SH-SY5Y (cell line): Measurements from ENCODE around the gene UNKL.

Experiments used
- GATA2 ChIP-seq: IDR thresholded peaks from 2 replicates; pipeline ENCODE4 v1.6.1; 2011; ENCODE audit warnings: mild to moderate bottlenecking, low read depth, low read length
- GATA3 ChIP-seq: IDR thresholded peaks from 2 replicates; pipeline ENCODE4 v1.6.1; 2011; ENCODE audit warnings: low read depth, mild to moderate bottlenecking, low read length, moderate library complexity

UNKL gene

DNA sequence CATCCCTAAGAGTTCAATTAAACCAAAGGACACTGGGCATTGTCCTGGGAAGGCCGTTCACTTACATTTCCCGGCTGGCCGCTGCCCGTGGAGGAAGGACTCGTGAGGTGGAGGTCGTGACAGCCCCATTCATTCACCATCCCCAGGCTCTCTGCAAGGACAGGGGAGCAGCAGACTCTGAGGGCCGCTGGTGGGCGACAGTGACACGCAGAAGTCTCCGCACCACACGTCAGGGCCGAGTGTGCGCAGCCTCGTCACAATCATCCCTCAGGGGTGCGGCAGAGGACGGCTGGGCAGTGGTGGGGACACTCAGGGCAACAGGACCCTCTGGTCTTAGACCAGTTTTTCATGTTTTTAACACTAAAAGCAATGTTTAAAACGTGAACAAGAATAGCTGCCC, 21.7 kb downstream of the UNKL start:
- TF ChIP-seq GATA2 (no peak), GATA3 (no peak)

DNA sequence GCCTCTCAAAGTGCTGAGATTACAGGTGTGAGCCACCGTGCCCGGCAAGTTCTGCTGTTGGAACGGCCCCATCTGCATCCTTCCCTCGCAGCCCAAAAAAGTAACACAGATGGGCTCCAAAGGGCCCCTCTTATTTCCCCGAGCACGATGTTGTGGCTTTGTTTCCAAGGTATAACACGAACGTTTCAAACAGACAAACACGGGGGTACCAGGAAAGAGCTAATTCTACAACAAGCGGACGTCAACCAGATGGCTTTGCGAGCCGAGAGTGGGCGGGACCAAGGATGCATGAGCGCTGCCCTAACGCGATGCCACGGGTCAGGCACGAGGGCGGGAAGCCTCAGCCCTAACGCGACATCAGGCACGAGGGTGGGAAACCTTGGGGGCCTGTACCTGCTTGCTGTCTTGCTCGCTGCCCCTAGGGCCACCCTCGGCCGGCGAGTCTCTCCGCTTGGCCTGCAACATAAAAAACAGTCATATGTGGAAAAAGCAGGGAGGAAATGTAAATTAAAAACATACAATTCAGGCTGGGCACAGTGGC, 24.2 kb downstream of the UNKL start:
- TF ChIP-seq GATA2 (no peak), GATA3 (no peak)

DNA sequence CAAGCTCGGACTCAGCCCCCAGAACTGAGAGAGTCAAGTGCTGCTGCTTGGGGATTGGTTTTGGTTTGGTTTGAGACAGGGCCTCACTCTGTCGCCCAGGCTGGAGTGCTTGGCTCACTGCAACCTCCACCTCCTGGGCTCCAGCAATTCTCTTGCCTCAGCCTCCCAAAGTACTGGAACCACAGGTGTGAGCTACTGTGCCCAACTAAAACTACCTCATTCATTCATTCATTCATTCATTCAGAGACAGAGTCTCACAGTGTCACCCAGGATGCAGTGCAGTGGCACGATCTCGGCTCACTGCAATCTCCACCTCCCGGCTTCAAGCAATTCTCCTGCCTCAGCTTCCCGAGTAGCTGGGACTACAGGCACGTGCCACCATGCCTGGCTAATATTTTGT, 24.7 kb downstream of the UNKL start:
- TF ChIP-seq GATA3: no peak
- TF ChIP-seq GATA2: no peak

DNA sequence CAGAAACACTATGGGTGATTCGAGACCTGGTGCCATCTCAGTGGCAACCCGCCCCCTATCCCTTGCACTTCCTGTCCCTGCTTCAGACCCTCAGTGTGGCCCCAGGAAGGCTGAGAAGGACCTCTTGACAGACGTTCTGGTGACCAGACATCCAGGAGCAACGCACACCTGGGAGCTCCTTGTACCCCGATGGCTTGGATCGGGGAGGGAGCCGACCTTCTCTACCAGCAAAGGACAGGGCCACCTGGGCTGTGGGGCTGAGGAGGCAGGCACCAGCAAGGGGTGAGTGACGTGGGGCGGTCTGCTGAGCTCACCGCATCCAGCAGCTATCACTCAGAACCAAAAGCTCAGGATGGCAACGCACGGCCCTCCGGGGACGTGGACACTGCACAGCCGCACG, 27.2 kb downstream of the UNKL start:
- TF ChIP-seq GATA3 (no peak), GATA2 (no peak)

DNA sequence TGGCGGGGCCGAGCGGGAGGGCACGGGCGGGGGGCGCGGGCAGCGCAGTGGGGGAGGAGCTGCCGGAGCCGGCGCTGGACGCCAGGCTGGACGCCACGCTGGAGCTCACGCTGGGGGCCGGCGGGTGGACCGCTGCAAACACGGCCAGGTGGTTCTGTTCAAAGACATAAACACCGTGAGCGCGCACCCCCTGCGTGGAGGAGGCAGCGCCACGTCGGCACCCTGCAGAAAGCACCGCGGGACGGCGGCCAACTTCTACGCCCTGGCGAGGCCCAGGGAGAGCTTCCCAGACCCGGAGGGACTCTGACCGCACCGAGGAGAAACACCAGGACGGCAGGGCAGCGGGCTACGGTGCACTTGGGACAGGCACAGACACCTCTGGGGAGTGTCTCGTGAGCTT, 29.3 kb downstream of the UNKL start:
- TF ChIP-seq GATA3: no peak
- TF ChIP-seq GATA2: no peak

DNA sequence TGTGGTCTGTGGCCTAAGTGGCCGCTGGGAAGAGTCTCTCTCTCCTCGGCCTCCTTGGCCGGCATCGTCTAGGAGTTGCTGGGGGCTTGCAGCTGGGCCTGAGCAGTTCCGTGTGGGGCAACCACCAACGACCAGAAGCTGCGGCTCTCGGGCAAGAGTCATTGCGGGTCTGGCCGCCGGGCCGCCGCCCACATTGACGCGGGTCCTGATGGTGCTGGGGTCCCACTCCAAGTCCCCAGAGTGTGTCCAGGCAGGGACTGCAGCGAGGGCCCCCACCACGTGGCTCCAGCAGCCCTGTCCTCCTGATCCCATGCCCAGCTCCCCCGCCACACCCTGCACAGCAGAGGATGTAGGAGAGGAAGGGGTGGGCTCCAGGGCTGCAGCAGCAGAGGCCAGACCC, 30.9 kb downstream of the UNKL start:
- no peak for TF ChIP-seq GATA3

DNA sequence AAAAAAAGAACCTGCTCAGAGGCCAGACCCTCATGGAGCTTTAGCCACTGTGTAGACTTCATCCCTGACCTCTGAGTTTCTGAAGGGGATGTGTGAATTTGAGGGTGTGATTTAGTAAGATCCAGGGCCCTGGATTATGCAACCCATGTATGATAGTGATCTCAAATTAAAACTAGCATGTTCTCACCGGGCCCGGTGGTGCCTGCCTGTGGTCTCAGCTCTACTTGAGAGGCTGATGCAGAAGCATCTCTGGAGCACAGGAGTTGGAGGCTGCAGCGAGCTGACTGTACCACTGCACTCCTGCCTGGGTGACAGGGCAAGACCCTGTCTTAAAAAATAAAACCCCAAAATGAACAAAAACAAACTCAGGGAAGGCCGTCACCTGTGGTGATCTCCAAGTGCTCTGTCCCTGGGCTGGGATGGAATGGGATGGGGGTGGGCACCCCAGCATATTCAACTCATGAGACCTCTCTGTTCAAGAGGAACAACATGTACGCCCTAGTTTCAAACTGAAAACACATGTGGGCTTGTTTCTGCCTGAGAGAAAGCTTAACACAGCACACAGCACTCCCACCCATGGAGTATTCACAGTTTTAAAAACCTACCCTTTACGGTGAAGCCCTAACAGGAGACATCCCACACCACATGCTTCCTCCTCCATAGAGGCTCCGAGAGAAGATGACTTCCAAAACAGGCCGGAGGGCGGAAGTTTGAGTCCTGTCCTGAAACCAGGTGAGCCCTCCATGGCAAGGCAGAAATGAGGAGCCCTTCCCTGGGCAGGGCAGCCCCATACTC, 32.7 kb downstream of the UNKL start:
- TF ChIP-seq GATA2 (no peak), GATA3 (no peak)

DNA sequence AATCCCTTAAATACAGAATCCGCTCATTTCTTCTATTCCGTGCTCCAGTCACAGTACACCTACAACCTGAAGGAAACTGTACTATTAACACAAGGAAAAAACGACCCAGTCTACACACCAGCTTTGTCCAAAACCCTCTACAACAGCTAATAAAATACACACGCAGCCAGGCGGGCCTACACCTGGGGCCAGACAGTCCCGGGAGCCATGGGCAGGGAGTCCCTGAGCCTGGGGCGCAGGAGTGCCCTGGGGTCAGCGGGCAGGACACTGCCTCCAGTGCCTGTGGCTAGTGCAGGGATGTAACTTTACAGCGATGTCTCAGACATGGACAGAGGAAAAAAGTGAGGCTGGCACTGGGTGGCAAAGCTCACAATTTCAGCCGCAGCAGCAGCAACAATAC, 34.3 kb downstream of the UNKL start:
- TF ChIP-seq GATA2: no peak
- TF ChIP-seq GATA3: no peak

DNA sequence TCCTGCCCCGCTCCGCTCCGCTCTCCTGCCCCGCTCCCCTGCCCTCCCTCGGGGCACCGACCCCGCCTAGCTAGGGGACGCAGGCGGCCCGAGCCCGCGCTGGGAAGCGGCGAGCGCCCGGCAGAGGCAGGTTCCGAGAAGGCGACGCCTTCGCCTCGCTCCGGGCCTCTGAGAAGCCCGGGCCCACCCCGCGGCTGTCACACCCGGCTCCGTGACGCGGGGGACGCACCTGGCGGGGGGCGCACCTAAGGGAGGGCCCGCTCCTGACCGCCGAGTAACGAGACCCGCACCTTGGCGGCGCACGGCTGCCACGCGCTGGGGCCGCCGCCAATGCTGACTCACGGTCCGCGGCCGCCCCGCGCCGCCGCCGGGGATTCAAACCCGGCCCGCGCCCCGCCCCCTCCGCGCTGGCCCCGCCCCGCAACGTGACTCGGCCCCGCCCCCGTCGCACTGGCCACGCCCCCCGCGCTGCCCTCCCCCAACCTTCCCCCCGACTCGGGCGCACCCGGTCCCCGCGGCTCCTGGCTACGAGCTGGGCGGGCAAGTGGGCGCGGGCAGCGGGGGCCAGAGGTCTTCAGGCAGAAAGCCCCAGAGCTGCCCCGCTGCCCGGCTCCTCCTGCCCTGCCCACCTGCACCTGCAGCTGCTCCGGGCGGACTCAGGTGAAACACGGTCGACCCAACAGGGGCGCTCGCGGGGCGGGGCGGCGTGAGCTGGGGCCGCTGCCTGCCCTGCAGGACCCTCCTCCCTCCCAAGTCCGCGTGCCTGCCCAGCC, 35.0 kb downstream of the UNKL start:
- TF ChIP-seq GATA3 (no peak), GATA2 (no peak)

DNA sequence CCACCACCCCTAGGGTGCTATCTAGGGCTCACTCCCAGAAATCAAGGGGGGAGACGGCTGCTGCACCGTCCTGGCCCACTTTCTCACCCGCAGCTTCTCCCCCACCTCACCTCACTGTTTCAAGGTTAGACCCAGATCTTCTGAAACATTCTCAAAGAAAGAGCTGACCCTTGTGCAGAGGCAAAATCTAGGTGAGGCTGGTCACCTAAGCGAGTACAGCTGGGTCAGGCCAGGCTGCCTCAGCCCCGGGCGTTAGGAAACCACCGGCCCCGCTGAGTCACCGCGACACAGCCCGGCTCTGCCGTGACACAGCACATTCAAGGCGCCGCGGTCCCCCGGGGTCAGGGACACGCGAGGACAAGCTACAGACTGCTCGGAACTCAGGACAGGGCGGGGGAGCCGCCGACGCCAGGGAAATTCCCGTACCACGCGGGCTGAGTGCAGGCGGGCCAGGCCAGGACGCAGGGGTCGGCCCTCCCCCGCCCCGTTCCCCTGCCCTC, 35.6 kb downstream of the UNKL start:
- no peak for TF ChIP-seq GATA2
- no peak for TF ChIP-seq GATA3

DNA sequence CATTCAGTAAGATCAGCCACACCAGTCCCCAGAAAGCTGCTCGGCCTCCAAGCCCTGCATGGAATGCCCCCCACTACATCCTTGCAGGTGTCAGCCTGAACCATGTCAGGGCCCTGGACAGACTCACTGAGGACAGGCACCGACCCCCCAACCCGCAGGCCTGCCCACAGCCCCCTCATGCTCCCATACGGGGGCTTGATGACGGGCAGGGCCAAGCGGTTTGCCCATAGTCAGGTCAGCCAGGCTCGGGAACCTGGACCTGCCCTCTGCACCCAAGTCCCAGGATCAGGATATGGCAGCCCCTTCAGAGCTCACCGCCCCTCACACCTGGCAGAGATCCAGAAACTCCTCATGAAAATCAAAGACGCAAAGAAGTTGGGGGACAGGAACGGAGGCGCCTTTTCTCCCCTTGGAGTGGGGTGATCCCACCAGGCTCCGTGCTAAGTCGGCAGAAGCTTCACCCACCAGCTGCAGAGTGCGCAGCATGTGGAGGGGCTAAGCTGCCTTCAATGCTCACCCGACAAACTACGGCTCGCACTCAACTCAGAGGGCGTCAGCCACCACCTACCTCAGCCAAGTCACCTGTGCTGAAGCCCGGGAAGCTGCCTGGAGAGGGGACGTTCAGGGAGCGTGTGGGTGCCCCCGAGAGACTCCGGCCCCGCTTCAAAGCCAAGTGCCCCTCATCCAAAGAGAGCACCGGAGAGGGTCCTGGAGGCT, 36.3 kb downstream of the UNKL start:
- TF ChIP-seq GATA2 (no peak), GATA3 (no peak)

DNA sequence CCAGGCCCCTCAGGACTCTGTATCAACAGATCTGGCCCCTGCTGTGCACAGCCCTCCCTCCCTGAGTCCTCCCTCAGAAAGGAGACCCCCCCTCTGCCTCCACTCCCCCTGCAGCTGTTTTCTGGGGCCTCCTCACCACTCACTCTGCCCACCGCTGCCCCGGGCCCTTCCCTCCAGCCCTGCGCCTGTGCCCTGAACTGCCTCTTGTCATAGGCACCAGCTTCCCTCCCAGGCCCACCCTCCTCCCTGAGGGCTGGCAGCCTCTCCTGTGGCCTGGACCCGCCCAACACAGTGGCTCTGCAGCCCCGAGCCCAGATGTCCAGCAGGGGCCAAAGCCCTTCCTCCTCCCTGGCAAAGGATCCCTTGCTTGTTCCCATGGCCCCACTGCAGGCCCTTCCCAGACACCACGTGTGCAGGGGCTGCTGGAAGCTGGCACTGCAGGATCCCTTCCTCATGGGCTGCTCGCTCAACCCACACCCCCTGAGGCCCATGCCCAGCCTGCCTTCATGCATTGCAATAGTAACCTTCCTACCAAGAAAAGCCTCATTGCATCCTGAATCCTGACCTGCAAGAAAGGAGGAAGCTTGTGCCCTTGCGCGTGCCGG, 37.0 kb downstream of the UNKL start:
- TF ChIP-seq GATA3 (no peak), GATA2 (no peak)

DNA sequence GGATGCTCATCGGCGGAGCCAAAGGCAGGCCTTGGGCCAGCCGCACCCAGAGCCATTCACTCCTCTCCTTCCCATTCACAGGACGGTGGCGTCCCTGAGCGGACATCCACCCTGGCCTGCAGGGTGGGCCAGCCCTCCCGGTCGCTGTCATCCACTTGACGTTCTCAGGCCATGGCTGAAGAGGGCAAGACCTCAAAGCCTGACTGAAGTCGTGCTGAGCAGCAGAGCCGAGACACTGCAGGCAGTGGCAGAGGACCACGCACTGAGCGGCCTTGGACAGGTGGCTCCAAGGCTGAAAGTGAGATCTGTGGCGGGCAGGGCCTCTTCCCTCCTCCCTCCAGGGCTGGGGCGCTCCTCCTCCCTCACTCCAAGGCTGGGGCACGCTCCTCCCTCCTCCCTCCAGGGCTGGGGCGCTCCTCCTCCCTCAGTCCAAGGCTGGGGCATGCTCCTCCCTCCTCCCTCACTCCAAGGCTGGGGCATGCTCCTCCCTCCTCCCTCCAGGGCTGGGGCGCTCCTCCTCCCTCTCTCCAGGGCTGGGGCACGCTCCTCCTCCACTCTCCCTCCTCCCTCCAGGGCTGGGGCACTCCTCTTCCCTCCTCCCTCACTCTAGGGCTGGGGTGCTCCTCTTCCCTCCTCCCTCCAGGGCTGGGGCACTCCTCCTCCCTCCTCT, 38.6 kb downstream of the UNKL start:
- no peak for TF ChIP-seq GATA3
- TF ChIP-seq GATA2: no peak
